HG02763 (cell line): ENCODE results near the gene GPS2.
A peak's percentile ranks its signal among the peaks of the same experiment; 100 is the strongest.

ENCODE experiments used
- ATAC-seq: cut with Tn5 transposase; IDR thresholded peaks from one replicate; pipeline ENCODE4 v1.9.1; 2021; ENCODE audit warnings: mild to moderate bottlenecking, moderate library complexity; ENCODE audit not compliant: unreplicated experiment

Gene GPS2

DNA sequence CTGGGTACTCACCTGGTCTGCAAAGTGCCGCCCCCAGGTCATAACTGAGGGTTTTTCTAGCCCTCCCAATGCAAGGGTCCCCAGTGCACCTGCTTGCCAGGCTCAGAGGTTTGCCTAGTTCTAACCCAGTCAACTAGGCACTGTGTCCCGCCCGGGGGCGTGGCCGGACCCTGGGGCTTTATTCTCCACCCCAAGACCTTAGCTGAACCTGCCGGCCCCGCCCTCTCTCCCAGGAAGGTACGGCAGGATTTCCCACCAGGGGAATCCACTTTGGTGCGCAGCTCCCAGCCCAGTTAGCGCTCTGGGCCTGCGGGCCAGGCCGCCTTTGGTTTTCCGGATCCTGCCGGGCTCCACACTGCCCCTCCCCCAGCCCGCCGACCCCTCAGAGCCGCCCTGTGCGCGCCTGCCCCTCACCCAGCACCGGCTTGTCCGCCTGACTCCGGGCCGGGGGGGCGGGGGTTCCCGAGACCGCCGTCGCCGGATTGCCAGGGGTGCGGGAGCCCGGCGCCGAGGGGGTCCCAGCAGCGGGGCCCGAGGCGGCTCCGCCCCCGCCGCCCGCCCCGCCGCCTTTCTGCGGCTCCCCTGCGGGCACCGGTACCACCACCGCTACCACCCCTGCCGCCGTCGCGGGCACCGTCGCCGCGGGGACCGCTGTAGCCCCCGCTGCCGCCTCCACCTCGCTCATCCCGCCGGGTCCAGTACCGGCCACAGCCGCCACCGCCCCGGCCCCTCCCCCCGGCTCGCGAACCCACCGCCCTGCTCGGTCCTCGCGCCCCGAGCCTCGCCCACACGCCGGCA is 21.1 kb downstream of the GPS2 start:
- no peak for ATAC-seq

- ATAC-seq: no peak
Observed at GRCh38 chr17:7293159-7293558, 22.0 kb downstream of the GPS2 start.

- no peak for ATAC-seq
Observed at GRCh38 chr17:7292729-7293128, 22.4 kb downstream of the GPS2 start.

GRCh38 chr17:7292194-7292593 is 23.0 kb downstream of the GPS2 start:
- ATAC-seq: no peak

- no peak for ATAC-seq
Observed at GRCh38 chr17:7290685-7291084, 24.5 kb downstream of the GPS2 start.

- ATAC-seq: no peak
Observed at GRCh38 chr17:7290166-7290565, 25.0 kb downstream of the GPS2 start.

DNA sequence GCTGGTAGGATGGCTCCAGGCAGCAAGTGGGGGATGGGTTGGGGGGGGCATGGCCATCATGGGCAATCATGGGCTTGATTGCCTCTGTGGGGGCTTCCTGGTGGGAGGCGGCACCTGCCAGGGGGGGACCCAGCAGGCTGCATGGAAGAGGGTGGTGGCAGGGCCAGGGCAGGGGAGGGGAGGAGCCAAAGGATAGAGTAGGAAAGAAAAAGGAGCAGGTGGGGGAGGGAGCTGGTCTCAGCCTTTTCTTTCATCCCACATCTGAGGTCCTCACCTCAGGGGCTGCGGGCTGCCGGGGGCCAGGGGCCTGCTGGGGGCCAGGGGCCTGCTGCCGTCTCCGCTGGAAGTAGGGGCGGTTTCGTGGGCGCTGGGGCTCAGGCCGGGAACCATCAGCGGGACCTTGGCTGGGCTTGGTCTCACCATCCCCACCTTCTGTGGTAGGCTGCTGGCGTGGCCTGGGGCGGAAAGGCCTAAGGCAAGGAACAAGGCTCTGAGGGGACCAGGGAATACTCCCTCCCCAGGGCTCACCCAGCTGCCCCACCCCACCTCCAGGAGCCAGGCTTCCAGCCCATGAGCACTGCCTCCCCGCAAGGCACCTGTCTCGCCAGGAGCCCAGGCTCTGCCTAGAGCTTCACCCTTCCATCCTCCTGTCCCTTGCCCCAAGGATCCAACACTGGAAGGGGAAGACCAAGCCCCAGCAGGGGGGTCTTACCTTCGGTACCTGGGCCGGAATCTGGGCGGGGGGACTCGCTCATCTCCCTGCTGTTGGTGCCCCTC is 25.7 kb downstream of the GPS2 start:
- ATAC-seq: no peak

- ATAC-seq: no peak
Observed at GRCh38 chr17:7285679-7286078, 29.5 kb downstream of the GPS2 start.

DNA sequence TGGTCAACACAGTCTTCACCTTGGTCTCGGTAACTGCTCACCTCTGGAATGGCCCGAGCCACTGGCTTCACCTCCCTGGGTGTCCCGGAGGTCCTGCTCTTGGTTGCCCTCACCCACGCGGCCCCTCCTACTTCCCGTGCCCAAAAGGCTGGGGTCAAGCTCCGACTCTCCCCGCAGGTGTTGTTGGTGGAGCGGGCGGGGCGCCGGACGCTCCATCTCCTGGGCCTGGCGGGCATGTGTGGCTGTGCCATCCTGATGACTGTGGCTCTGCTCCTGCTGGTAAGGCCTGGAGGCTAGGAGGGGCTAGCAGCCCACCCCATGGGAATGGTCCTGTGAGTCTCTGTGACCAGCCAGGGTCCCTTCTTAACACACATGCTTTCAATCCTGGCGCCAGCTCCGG is 30.2 kb downstream of the GPS2 start:
- no peak for ATAC-seq

DNA sequence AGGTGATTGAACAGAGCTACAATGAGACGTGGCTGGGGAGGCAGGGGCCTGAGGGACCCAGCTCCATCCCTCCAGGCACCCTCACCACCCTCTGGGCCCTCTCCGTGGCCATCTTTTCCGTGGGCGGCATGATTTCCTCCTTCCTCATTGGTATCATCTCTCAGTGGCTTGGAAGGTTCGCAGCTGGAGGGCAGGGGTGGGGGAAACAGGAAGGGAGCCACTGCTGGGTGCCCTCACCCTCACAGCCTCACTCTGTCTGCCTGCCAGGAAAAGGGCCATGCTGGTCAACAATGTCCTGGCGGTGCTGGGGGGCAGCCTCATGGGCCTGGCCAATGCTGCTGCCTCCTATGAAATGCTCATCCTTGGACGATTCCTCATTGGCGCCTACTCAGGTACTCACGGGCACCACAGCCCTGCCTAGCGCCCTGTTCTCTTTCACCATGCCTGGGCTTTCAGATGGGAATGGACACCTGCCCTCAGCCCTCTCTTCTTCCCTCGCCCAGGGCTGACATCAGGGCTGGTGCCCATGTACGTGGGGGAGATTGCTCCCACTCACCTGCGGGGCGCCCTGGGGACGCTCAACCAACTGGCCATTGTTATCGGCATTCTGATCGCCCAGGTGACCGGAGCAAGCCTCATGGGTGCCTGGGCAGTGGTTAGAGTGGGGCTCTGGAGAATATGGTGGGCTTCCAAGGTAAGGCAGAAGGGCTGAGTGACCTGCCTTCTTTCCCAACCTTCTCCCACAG is 31.5 kb downstream of the GPS2 start:
- ATAC-seq: no peak

GRCh38 chr17:7282752-7283321 is 32.3 kb downstream of the GPS2 start:
- no peak for ATAC-seq

GRCh38 chr17:7281953-7282751 is 33.0 kb downstream of the GPS2 start:
- no peak for ATAC-seq

DNA sequence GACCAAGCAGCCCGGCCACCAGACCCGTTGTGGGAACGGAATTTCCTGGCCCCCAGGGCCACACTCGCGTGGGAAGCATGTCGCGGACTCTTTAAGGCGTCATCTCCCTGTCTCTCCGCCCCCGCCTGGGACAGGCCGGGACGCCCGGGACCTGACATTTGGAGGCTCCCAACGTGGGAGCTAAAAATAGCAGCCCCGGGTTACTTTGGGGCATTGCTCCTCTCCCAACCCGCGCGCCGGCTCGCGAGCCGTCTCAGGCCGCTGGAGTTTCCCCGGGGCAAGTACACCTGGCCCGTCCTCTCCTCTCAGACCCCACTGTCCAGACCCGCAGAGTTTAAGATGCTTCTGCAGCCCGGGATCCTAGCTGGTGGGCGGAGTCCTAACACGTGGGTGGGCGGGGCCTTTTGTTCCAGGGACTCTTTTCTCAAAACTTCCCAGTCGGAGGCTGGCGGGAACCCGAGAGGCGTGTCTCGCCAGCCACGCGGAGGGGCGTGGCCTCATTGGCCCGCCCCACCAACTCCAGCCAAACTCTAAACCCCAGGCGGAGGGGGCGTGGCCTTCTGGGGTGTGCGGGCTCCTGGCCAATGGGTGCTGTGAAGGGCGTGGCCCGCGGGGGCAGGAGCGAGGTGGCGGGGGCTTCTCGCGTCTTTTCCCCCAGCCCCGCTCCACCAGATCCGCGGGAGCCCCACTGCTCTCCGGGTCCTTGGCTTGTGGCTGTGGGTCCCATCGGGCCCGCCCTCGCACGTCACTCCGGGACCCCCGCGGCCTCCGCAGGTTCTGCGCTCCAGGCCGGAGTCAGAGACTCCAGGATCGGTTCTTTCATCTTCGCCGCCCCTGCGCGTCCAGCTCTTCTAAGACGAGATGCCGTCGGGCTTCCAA is 33.8 kb downstream of the GPS2 start, which contains the start of gene SLC2A4:
SLC2A4 (plus strand) TSS at position 645 of the 879 bp plus-strand sequence; CDS start at position 862, 217 bp downstream.
- peak; percentile 65 for ATAC-seq

DNA sequence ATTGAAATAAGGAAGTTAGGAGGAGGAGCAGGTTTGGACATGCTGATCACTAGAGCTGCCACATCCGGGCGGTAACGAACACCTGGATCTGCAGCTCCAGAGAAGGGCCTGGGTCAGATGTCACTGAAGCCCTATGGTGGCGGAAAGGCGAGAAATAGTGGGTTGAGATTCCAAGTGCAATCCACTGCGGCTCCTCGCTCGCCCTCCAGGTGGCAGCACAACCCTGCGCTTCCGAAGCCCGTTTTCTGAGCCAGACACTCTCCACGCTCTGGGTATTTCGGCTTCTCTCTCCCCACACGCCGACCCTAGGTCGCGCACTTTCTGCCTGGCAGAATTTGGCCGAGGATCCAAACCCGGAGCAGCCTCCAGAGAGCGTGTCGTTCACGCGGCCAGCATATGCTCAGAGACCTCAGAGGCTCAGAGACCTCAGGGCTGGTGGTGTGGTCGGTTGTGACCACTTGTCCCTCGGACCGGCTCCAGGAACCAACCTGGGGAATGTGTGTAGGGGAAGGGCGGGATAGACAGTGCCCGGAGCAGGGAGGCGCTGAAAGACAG is 34.6 kb downstream of the GPS2 start:
- peak; percentile 72 for ATAC-seq

- ATAC-seq: no peak
Observed at GRCh38 chr17:7279448-7279847, 35.7 kb downstream of the GPS2 start.

DNA sequence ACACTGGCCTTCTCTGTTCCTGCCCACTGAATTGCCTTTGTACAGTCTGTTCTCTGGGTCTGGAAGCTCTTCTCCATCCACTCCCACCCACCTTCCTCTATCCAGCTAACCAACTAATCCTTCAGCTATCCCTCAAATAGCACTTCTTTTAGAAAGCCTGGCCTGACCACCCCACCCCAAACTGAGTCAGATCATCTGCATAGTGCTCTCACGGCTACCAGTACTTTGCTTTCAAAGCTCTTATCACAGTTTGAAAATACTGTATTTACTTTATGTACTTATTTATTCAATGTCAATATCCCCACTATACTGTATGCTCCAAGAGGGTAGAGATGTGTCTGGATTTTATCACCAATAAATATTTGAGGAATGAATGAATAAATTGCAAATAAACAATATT is 48.4 kb downstream of the GPS2 start:
- no peak for ATAC-seq

DNA sequence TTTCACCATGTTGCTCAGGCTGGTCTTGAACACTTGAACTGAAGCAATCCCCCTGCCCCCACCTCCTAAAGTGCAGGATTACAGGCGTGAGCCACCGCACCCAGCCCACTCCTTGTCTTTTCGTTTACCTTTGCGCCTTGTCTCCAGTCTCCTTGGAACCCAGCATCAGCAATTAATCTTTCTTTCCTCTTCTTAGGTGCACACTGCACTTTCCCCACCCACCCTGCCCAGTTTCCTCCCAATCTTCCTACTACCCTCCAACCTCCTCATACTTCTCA is 51.4 kb downstream of the GPS2 start:
- ATAC-seq: no peak

DNA sequence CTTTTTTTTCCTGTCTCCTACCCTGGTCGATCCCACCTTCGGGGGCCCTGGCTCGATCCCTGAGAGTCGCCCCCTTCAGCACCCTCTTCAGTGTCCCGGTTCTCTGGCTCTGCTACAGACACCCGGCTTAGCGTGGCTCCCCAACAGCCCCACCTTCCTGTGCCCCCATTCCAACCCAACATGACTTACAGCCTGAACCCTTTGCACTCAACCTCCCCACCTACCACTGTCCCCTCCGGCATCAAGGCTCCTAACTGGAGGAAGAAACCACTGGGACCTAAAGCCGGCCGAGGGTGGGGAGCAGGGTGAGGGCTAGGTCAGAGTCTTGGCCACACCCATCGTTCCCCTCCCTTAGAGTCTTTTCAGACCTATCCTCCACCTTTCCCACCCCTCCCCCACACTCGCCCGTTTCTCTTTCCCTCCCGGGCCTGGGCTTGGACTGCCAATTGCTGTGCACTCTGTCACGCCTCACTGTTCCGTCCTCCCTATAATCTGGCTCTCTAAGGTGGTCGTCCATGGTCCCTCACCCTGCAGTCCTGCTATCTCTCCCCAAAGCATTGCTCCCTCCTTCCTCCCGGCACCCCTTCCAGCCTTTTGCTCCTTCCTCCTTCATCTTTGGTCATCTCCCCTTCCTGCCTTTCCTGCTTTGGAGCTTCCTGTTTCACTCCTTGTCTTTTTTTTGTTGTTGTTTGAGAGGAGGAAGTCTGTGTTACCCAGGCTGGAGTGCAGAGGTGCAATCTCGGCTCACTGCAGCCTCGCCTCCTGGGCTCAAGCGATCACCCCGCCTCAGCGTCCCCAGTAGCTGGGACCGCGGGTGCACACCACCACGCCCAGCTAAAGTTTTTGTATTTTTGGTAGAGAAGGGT is 52.0 kb downstream of the GPS2 start:
- ATAC-seq: no peak
